ENCODE data around the gene BRWD1.
"Not testable (repeated sequence)": the region's sequence is repeated elsewhere in the genome, so short reads cannot be mapped to it uniquely, and the experiment has no call there.

BRWD1 gene

GRCh38 chr21:39282911-39283310 is 30.5 kb downstream of the BRWD1 start:
- DNase-seq: no peak
- no peak for ATAC-seq

DNA sequence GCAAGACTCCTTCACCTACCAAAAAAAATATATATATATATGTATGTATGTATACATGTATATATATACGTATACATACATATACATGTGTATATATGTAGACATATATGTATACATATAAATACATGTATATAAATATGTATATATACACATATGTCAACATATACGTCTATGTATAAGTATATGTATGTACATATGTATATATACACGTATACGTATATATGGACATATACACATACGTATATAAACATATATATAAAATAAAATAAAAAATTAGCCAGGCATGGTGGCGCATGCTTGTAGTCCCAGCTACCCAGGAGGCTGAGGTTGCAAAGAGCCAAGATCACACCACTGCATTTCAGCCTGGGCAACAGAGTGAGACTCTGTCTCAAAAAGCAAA is 31.6 kb downstream of the BRWD1 start:
- ATAC-seq: no peak

GRCh38 chr21:39281207-39281606 is 32.2 kb downstream of the BRWD1 start:
- no peak for DNase-seq
- ATAC-seq: no peak

More for the DNA sequence above, 31.6 kb downstream of the BRWD1 start:
- no peak for DNase-seq

DNA sequence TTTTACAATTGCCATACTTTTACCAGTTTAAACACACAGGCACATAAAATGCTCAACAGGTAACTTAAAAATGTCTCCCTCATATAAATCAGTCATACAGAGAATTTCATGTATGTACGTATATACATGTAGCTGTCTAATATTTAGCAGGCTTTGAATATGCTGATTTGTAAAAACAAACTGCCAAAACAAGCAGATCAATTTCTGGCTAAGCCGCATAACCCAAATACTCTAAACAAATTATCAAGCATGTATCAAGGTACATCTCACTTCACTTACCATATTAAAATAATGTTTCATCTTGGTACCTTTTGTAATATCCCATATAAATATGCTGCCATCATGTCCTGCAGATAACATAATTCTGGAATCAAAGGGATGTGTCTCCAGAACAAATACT is 43.8 kb downstream of the BRWD1 start:
- DNase-seq (no peak), ATAC-seq (no peak)

- ATAC-seq (no peak), DNase-seq (no peak)
These were observed 47.8 kb downstream of the BRWD1 start for GRCh38 chr21:39265603-39266002.

DNA sequence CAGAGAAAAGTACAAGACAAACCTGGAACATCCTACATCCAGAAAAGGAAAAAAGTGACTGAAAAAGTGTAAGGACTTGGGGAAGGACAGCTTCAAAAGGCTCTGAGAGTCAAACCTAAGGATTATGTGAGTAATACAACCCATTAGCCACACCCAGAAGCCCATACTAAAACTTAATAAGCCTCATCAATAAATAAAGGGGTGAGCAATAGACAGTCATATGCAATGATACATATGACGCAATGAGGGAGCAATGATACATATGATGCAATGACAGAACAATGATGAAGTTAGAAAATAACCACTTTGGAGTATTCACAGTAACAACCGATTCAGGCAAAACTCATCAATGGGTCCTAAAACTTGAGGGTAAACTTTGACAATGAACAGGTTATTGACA is 50.1 kb downstream of the BRWD1 start:
- DNase-seq: no peak

DNA sequence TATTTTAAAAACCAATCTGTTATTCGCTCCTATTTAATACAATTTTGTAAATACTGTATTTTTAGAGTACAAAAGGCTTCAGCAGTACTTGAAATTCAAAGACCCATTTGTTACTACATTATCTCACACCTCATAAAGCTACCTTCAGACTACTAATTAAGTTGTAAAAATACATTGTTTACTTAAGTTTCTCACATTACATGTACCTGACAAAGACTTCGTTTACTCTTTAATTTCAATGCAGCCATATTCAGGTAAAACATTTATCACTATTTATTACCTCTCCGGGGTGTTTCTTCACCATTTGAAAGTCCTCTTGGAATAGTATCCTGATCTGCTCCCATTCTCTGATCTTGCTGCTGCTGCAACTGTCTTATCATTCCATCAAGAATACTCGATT is 55.2 kb downstream of the BRWD1 start:
- DNase-seq (no peak), ATAC-seq (no peak)

More for the DNA sequence above, 50.1 kb downstream of the BRWD1 start:
- no peak for ATAC-seq

- no peak for DNase-seq
- ATAC-seq: no peak
These were observed 62.1 kb downstream of the BRWD1 start for GRCh38 chr21:39251326-39251725.

DNA sequence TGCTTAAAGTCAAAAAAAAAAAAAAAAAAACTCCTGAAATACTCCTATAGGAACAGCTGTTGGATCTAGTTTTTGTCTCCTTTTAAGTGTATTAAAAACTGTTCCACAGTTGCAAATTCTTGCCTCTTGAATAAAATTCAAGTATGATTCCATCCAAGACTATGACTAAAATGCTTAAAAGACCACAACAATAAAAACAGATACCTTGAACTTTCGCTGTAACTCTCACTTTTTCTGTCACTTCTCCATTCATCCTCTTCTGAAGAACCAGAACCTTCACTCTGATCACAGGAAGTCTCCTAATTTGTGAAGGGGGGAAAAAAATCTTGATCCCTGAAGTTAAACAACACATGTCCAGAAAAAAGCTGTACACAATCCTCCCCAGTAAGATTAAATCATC is 75.2 kb downstream of the BRWD1 start:
- ATAC-seq: peak; percentile 55
- no peak for DNase-seq

DNA sequence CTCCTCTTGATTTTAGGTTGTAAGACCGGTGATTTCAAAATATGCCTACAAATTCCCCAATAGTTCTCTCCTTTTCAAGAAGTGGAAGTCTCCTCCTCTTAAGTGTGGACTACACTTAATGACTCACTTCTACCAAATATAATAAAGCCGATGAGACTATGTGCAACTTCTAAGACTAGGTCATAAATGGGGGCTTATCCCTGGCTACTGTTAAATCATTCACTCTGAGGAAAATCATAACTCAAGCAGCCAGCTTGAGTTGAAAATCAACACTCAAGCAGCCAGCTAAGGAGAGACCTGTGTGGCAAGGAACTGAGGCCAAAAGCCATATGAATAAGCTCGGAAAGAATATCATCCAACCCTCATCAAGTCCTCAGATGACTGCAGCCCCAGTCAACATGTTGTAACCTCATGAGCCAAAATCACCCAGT is 80.6 kb downstream of the BRWD1 start:
- DNase-seq (no peak), ATAC-seq (no peak)

GRCh38 chr21:39224930-39225329 is 88.5 kb downstream of the BRWD1 start:
- DNase-seq: no peak
- ATAC-seq: no peak

GRCh38 chr21:39221997-39222486 is 91.4 kb downstream of the BRWD1 start:
- DNase-seq (no peak), ATAC-seq (no peak)

DNA sequence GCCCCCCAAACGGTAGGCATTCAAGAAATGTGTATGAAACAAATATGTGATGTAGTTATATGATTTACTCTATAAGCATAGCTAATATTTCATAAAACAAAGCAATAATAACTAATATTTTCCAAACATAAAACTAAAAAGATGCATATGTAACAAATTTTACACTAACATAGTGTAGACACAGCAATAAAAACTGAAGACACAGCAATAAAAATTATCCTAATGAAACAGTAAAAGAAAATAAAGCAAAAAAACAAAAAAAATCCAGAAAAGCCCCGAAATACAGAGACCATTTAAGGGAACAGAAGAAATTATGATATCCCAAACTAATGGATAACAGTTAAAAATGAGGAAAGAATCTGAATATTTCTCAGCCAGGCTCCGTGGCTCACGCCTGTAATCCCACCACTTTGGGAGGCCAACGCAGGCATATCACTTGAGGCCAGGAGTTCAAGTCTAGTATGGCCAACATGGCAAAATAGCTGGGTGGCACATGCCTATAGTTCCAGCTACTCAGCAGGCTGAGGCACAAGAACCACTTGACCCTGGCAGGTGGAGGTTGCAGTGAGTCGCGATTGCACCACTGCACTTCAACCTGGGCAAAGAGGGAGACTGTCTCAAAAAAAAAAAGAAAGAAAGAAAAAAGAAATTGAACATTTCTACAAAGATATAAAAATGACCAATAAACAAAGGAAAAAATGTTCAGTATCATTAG is 92.0 kb downstream of the BRWD1 start:
- DNase-seq (no peak), ATAC-seq (no peak)

- not testable (repeated sequence) for DNase-seq, ATAC-seq
These were observed 92.6 kb downstream of the BRWD1 start for GRCh38 chr21:39220875-39221274.

- no peak for DNase-seq
These were observed 93.3 kb downstream of the BRWD1 start for GRCh38 chr21:39220150-39220549.

DNA sequence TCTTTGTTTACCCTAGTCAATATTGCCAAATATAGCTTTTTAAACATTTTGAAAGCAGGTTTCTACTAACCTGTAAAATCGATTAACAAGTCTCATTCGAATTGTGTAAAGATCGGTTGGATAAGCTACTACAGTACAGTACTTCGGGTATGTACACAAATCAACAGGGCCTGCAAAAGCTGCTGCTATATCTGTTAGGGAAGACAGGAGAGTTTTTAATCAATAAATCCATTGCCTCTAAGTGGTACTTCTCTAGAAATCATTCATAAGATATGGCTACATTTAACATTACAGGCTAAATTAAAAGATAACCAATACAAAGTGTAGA is 95.4 kb downstream of the BRWD1 start:
- DNase-seq (no peak), ATAC-seq (no peak)

More at GRCh38 chr21:39220150-39220549, 93.3 kb downstream of the BRWD1 start:
- ATAC-seq: no peak

DNA sequence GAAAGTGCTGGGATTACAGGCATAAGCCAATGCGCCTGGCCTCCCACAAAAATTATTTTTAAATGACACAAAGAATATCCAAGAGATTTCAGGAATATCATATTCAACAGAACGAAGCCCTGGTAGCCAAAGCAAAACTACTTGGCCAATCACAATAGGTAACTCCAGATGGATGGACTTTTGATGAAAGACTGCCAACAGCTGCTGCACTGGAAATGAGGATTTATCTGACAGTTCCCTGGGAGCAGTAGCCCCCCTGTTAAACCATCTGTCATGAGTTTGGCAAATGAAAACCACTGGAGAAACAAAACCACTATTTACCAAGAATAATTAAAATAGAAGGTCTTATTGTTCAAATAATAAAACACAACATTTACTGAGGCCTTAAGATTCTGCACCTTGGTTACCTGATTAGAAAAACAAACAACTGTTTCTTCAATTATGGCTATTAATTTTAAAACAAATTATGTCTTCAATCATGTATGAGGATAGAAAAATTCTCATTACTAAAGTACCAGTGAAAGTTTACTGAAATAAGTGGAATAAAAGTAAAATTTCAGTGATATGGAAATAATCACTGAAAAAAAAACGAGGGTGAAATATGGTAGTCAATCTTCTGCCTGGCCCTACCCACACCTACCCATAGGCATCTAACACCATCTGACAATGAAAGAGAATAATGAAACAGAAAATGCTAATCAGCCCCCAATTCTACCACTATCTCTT is 95.9 kb downstream of the BRWD1 start:
- DNase-seq (no peak), ATAC-seq (no peak)

GRCh38 chr21:39216290-39216689 is 97.1 kb downstream of the BRWD1 start:
- no peak for ATAC-seq
- no peak for DNase-seq

- no peak for ATAC-seq
- no peak for DNase-seq
These were observed 98.4 kb downstream of the BRWD1 start for GRCh38 chr21:39215078-39215477.

DNA sequence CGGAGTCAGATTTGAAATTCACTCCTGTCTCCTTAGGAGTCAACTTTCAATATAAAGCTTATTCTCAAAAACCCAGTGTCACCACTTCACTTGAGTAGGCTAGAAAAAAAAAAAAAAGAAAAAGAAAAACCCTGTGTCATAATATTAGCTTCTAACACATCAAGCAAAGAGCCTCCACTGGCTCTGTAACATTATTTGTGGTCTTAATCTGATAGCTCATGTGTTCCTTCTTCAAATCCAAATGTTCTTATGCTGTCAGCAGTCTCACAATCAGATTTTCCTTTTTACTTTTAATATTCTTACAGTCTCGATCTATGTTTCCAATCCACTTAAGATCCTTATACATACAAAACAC is 104.1 kb downstream of the BRWD1 start:
- ATAC-seq (no peak), DNase-seq (no peak)

GRCh38 chr21:39208624-39209333 is 104.7 kb downstream of the BRWD1 start:
- DNase-seq: no peak
- ATAC-seq: no peak

GRCh38 chr21:39204134-39204533 is 109.3 kb downstream of the BRWD1 start:
- no peak for ATAC-seq

DNA sequence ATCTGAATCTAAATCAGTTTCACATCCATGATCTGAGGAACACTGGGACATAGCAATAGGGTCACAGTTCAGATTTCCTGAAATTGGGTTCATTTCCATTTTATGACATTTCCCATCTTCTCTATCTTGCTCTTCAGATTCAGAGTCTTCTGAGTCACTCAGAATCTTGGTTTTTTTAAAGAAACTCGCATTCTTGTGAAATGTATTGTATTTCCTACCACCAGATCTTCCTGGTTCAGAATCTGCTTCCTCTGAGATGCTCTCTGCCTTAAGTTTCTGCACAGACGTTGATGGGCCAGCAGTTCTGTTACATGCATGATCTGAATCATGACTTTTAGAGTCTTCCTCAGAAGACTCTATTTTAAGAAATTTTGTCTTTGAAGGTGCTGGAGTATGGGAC is 114.6 kb downstream of the BRWD1 start:
- DNase-seq: no peak
- ATAC-seq: no peak

More at GRCh38 chr21:39204134-39204533, 109.3 kb downstream of the BRWD1 start:
- no peak for DNase-seq

All from stimulated activated naive CD8-positive, alpha-beta T cell treated with anti-CD3 and anti-CD28 coated beads, Interleukin-15, Interleukin-2, amounts not matched to agents 100 U/mL and 50 U/mL, for 24 hours (primary cell).